Endothelial cell of umbilical vein (primary cell): Measurements from ENCODE around the gene ALK. TPM values are rescaled to one million over a fixed set of nuclear protein-coding genes. Genes with fewer than 3 reads are reported as not detected.

Experiments
- BruUV-seq: library from RNA; stranded (reverse); fragments of 400-500 nt; replicated peaks from 2 replicates; lab custom pipeline; 2021; lab: Mats Ljungman, UMichigan
- CTCF ChIA-PET: fragments of 300-600, 350-600 bp; sonication (Branson Sonifier 250); formaldehyde crosslinking; loops from one replicate; lab custom pipeline; 2021; ENCODE audit warnings: antibody characterized with exemption, inconsistent platforms; lab: Charles Lee
- POLR2A ChIA-PET: fragments of 300-600, 350-600 bp; sonication (Branson Sonifier 250); formaldehyde crosslinking; loops from one replicate; lab custom pipeline; 2021; ENCODE audit warnings: antibody characterized with exemption, inconsistent platforms; lab: Charles Lee
- DNase-seq: peaks from one replicate; pipeline ENCODE4 v3.0.0-alpha.2; 2011; ENCODE audit warnings: low read depth, low spot score
- FAIRE-seq: peaks from 2 replicates; lab custom pipeline; 2011; peaks lifted over from hg19 to GRCh38; lab: Jason Lieb, UNC
- H2AFZ ChIP-seq: 2 replicates; pipeline ENCODE4 v1.6.0; 2012; ENCODE audit warnings: low read depth, low read length, control low read depth, inconsistent platforms
- H3K27ac ChIP-seq: 2 replicates; pipeline ENCODE4 v1.5.1; 2011; ENCODE audit warnings: low read depth, mild to moderate bottlenecking, control low read depth, low read length, moderate library complexity; ENCODE audit not compliant: insufficient read depth
- H3K27me3 ChIP-seq, 2 experiments: 2 replicates each; pipeline versions ENCODE4 v1.6.0 to v1.6.1; 2011; ENCODE audit warnings: low read length in 2 of 2, mixed read lengths in 1 of 2; ENCODE audit not compliant: control insufficient read depth in 2 of 2, insufficient read depth in 2 of 2
- H3K36me3 ChIP-seq, 2 experiments: 2 replicates in 1 of 2; 3 replicates in 1 of 2; pipeline ENCODE4 v1.5.1; 2011; ENCODE audit warnings: low read length in 2 of 2, mild to moderate bottlenecking in 1 of 2, moderate library complexity in 1 of 2; ENCODE audit not compliant: control insufficient read depth in 2 of 2, insufficient read depth in 2 of 2; ENCODE audit errors: extremely low read depth in 1 of 2
- H3K4me1 ChIP-seq: 3 replicates; pipeline ENCODE4 v1.5.1; 2011; ENCODE audit warnings: mild to moderate bottlenecking, low read length; ENCODE audit not compliant: control insufficient read depth, insufficient read depth; ENCODE audit errors: extremely low read depth
- H3K4me2 ChIP-seq: 2 replicates; pipeline ENCODE4 v1.6.1; 2011; ENCODE audit warnings: low read length, control low read depth, mixed read lengths; ENCODE audit not compliant: insufficient read depth
- H3K4me3 ChIP-seq, 3 experiments: fragments of 200-600 bp in 1 of 3; sonication (generic), shearing (Covaris generic) in 1 of 3; replicated peaks in 1 of 3; 2 replicates each; pipeline ENCODE4 v1.5.1; 2011 to 2016; ENCODE audit warnings: control low read depth in 3 of 3, low read length in 3 of 3, mild to moderate bottlenecking in 2 of 3, inconsistent platforms in 1 of 3, low read depth in 1 of 3, moderate library complexity in 1 of 3; ENCODE audit not compliant: insufficient read depth in 1 of 3
- H3K79me2 ChIP-seq: 2 replicates; pipeline ENCODE4 v1.6.0; 2012; ENCODE audit warnings: low read length, inconsistent platforms; ENCODE audit not compliant: control insufficient read depth, insufficient read depth
- H3K9ac ChIP-seq: replicated peaks from 2 replicates; pipeline ENCODE3; 2011; ENCODE audit warnings: low read length, control low read depth; ENCODE audit not compliant: insufficient read depth; ENCODE audit errors: extremely low read depth
- H3K9me1 ChIP-seq: replicated peaks from 3 replicates; pipeline ENCODE4 v1.6.0; 2011; ENCODE audit warnings: mild to moderate bottlenecking, low read length; ENCODE audit not compliant: control insufficient read depth, insufficient read depth; ENCODE audit errors: extremely low read depth
- H3K9me3 ChIP-seq: replicated peaks from 2 replicates; pipeline ENCODE4 v1.5.1; 2012; ENCODE audit warnings: low read length, inconsistent platforms; ENCODE audit not compliant: control insufficient read depth, insufficient read depth
- H4K20me1 ChIP-seq: replicated peaks from 2 replicates; pipeline ENCODE3; 2011; ENCODE audit warnings: mild to moderate bottlenecking, low read length; ENCODE audit not compliant: control insufficient read depth, insufficient read depth; ENCODE audit errors: extremely low read depth
- EZH2 ChIP-seq: IDR thresholded peaks from 2 replicates; pipeline ENCODE4 v1.6.1; 2012; ENCODE audit warnings: borderline replicate concordance, low read depth, mild to moderate bottlenecking, moderate library complexity, low read length, inconsistent platforms; ENCODE audit not compliant: severe bottlenecking
- FOS ChIP-seq: IDR thresholded peaks from 2 replicates; pipeline ENCODE4 v1.6.1; 2011; ENCODE audit warnings: mild to moderate bottlenecking, low read length, moderate library complexity, borderline replicate concordance; ENCODE audit not compliant: insufficient read depth
- GATA2 ChIP-seq: IDR thresholded peaks from 2 replicates; pipeline ENCODE4 v1.7.0; 2011; ENCODE audit warnings: low read depth, mild to moderate bottlenecking, moderate library complexity, mixed read lengths, low read length; ENCODE audit not compliant: insufficient read length, insufficient read depth
- JUN ChIP-seq: IDR thresholded peaks from 2 replicates; pipeline ENCODE4 v1.6.1; 2011; ENCODE audit warnings: borderline replicate concordance, low read depth; ENCODE audit not compliant: insufficient read length, insufficient read depth
- MYC ChIP-seq: IDR thresholded peaks from one replicate; pipeline ENCODE4 v1.6.1; 2011; ENCODE audit warnings: mild to moderate bottlenecking, low read depth, low read length
- POLR2A ChIP-seq: IDR thresholded peaks from 2 replicates; pipeline ENCODE4 v1.6.1; 2012; ENCODE audit warnings: low read depth, mild to moderate bottlenecking, control low read depth, low read length
- POLR2AphosphoS5 ChIP-seq: IDR thresholded peaks from 2 replicates; pipeline ENCODE4 v1.6.1; 2012; ENCODE audit warnings: low read depth, mild to moderate bottlenecking, control low read depth, low read length, moderate library complexity; ENCODE audit not compliant: insufficient read depth
- dilution Hi-C: fragments of 300-500 bp; cut with MboI; formaldehyde crosslinking; loops from one replicate; pipeline ENCODE4 v1.15.0; 2019; ENCODE audit warnings: low sequenced_read_pairs; ENCODE audit not compliant: extremely low pct_ligation_motif_present
- intact Hi-C: fragments of 100-400 bp; cut with micrococcal nuclease; formaldehyde crosslinking; loops from one replicate; pipeline ENCODE4 v1.10.0; 2022
- polyA plus RNA-seq, 4 experiments: library from polyadenylated mRNA; depleted of rRNA in 3 of 4; stranded (reverse) in 3 of 4; unstranded in 1 of 4; fragments of >200 nt; gene quantifications; 2 replicates each; pipeline versions ENCODE4 v1.2.1 to v1.2.3, GENCODE V29; 2011 to 2012; ENCODE audit warnings: missing spikeins in 1 of 4
- total RNA-seq: library from RNA; stranded (reverse); gene quantifications from 2 replicates; pipeline ENCODE4 v1.2.3, GENCODE V29; 2021
- TF ChIP-seq, protein P1 (sequence below), 2 donors: IDR thresholded peaks; 1 replicate in 1 of 2; 2 replicates in 1 of 2; pipeline ENCODE4 v1.5.1; 2011; ENCODE audit warnings: low read length in 2 of 2, mild to moderate bottlenecking in 2 of 2, moderate library complexity in 2 of 2, control low read depth in 1 of 2, inconsistent platforms in 1 of 2, low read depth in 1 of 2; ENCODE audit not compliant: insufficient read depth in 1 of 2; ENCODE audit errors: extremely low read depth in 1 of 2
- TF ChIP-seq, protein P2 (sequence below): IDR thresholded peaks from 2 replicates; pipeline ENCODE4 v1.6.1; 2011; ENCODE audit not compliant: insufficient read depth, insufficient read length

Gene ALK
- total and polyA plus RNA-seq, 2 donors (not counting 3 experiments of a cell fraction or from before 2014, with no cell fraction given) = not detected

DNA sequence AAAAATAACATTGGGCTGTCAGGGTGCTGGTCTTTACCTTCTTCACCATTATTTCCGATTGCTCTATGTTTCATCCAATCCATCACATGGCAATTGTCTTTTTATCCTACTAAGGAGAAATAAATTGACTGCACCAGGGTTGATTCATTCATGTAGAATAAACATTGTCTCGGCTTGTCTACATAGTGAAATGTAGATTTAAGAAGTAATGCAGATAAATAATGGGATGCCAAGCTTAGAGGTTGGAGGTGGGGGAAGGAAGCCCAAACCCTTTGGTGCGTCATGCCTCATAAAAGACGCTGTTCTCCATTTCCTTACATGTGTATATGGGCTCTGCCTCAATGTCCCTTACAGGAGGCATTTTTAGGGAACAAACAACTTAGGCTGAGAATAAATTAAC, 117.8 kb downstream of the ALK start:
- no peaks in the 10 kb centered on the region for H4K20me1 ChIP-seq
- BruUV-seq = no TSS peak
- no peak overlapping the region for H3K27ac ChIP-seq
- DNase-seq (no peak), FAIRE-seq (no peak)
- TF ChIP-seq JUN (no peak), GATA2 (no peak)
- H3K4me1 ChIP-seq = no peaks in the 10 kb centered on the region
- no peak overlapping the region for H3K4me3 ChIP-seq
- H3K36me3 ChIP-seq = no peaks in the 10 kb centered on the region
- H3K4me2 ChIP-seq = no peak overlapping the region
- H3K27me3 ChIP-seq = no peaks in the 10 kb centered on the region
- no peak overlapping the region for H3K9ac ChIP-seq
- POLR2A ChIA-PET = no interaction called here
- no peaks in the 10 kb centered on the region for H3K79me2 ChIP-seq
- CTCF ChIA-PET = no interaction called here
- no peak overlapping the region for H2AFZ ChIP-seq
- dilution Hi-C loops = no loop called here
- intact Hi-C loops = no loop called here
- no peaks in the 10 kb centered on the region for H3K9me1 ChIP-seq
- peaks cover 3% of the 10 kb centered on the region for H3K9me3 ChIP-seq

DNA sequence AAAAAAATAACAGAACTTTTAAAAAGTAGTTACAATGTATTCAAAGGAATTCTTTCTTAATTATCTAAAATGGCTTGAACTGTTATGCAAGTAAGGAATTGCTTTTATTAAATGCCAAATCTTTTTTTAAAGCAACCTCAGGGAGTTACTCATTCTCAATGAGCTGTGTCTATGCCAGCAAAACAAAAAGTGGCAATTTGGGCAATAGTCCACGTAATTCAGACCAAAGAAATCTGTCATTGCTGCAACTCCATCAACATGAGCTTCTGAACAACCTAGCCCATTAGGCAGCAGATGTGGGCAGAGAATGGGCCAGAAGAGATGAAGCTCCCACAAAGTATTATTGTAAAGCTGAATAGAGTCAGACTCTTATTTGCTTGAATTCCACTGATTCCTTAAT, 118.4 kb downstream of the ALK start:
- no TSS peak for BruUV-seq
- intact Hi-C loops = no loop called here

More for the DNA sequence above, 118.4 kb downstream of the ALK start:
- Histone ChIP-seq H3K9me1 (no peaks in the 10 kb centered on the region), H3K4me1 (no peaks in the 10 kb centered on the region), H4K20me1 (no peaks in the 10 kb centered on the region), H3K27ac (no peak overlapping the region), H3K79me2 (no peaks in the 10 kb centered on the region), H3K9me3 (peaks cover 3% of the 10 kb centered on the region), H3K9ac (no peak overlapping the region), H3K36me3 (no peaks in the 10 kb centered on the region), H3K4me2 (no peak overlapping the region), H3K4me3 (no peak overlapping the region), H2AFZ (no peak overlapping the region), H3K27me3 (no peaks in the 10 kb centered on the region)
- dilution Hi-C loops = no loop called here
- ChIA-PET CTCF (no interaction called here), POLR2A (no interaction called here)
- no peak for FAIRE-seq
- TF ChIP-seq, protein P1, sequence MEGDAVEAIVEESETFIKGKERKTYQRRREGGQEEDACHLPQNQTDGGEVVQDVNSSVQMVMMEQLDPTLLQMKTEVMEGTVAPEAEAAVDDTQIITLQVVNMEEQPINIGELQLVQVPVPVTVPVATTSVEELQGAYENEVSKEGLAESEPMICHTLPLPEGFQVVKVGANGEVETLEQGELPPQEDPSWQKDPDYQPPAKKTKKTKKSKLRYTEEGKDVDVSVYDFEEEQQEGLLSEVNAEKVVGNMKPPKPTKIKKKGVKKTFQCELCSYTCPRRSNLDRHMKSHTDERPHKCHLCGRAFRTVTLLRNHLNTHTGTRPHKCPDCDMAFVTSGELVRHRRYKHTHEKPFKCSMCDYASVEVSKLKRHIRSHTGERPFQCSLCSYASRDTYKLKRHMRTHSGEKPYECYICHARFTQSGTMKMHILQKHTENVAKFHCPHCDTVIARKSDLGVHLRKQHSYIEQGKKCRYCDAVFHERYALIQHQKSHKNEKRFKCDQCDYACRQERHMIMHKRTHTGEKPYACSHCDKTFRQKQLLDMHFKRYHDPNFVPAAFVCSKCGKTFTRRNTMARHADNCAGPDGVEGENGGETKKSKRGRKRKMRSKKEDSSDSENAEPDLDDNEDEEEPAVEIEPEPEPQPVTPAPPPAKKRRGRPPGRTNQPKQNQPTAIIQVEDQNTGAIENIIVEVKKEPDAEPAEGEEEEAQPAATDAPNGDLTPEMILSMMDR (IDR thresholded peaks at IDR 0.05; ENCODE audit: extremely low read depth in 1 of 2, insufficient read depth in 1 of 2, low read depth in 1 of 2, low read length in 2 of 2) = no peak
- no peak for TF ChIP-seq POLR2AphosphoS5
- TF ChIP-seq, protein P2, sequence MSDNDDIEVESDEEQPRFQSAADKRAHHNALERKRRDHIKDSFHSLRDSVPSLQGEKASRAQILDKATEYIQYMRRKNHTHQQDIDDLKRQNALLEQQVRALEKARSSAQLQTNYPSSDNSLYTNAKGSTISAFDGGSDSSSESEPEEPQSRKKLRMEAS = no peak
- no peak for TF ChIP-seq MYC
- no peak for TF ChIP-seq FOS
- no peak for TF ChIP-seq JUN
- TF ChIP-seq GATA2 = no peak
- no peak for TF ChIP-seq POLR2A
- no peak for TF ChIP-seq EZH2
- DNase-seq = no peak
